ENCODE measurements around the gene CIAO3.
"Not testable (repeated sequence)": the region's sequence is repeated elsewhere in the genome, so short reads cannot be mapped to it uniquely, and the experiment has no call there.

The CIAO3 gene

DNA sequence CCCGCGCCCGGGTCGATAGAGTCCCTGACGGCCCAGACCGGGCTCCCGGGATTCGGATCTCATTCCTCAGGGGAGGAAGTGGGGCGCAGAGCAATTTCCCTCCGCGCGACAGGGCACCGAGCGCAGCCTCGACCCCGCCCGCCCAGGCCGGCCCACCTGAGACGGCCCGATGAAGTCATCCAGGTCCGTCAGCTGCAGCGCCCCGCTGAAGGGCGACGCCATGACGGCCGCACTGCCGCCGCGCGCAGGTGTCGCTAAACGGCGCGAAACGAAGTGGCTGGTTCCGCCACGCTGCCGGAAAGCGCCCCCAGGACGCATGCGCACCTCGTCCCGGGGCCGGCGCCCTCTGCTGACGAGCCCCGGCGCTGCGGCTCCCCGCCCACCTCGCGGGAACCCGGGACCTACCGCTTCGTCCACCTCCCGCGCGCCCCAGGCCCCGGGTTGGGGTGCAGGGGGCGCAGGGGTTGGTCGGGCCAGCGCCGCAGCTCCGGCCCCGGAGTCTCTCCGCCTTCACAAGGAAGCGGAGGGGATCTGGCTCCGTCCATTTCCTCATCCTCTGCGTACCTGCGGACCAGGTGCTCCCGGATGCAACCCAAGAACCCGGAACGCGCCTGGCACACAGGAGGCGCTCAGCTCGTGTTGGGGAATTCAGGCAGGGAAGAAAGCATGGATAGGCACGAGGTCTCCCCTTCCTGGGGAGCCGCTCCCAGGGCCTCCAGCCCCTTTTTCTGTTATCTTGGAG is at the start of gene CIAO3:
TSS of gene CIAO3 (minus strand) at position 234 of the 742 bp plus-strand sequence. CDS start at position 222, 12 bp downstream.
- DNase-seq, result peak; percentile 65 to 86

GRCh38 chr16:790086-790485 is 49.3 kb upstream of the CIAO3 start:
- no peak for DNase-seq

DNA sequence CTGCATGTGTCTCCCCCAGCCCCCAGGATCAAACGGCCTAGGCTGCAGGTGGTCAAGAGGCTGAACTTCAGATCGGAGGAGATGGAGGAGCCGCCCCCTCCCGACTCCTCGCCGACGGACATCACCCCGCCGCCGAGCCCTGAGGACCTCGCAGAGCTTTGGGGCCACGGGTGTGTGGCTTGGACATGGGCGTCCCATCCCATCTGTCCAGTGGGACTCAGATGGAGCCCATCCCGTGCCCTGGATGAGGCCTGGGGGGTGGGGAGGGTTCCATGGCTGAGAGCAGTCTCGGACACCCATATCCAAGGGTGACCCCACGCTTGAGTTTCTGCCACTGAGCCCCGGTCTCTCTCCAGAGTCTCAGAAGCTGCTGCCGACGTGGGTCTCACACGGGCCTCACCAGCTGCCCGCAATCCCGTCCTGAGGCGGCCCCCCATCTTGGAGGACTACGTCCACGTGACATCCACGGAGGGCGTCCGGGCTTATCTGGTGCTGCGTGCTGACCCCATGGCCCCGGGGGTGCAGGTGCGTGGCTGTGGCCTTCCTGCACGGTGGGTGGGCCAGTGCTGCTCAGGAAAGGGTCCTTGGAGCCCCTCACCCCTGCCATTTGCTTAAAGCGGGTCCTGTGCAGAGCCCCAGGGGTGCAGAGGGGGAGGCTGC is 48.5 kb upstream of the CIAO3 start:
- no peak for DNase-seq

DNA sequence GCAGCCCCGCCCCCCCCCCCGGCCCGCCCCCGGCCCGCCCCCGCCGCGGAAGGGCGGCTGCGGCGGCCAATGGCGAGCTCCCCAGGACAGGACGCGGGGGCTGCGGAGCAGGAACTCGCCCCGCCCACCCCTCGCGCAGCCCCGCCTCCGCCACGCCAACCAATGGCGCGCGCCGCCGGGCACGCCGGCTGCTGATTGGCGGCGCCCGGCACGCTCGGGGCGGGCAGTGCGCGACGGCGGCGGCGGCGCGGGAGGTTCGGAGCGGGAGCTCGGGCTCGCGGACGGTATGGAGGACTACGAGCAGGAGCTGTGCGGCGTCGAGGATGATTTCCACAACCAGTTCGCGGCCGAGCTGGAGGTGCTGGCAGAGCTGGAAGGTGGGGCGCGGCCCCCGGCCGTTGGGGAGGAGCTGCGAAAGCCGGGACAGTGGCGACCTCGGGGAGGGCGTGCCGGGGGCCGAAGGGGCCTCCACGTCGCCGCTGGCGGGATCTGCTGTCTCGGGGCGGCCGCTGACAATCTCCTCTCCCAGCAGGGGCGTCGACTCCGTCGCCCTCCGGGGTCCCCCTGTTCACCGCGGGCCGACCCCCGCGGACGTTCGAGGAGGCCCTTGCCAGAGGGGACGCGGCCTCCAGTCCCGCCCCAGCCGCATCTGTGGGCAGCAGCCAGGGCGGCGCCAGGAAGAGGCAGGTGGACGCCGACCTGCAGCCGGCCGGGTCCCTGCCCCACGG is 47.8 kb upstream of the CIAO3 start, which contains the start of gene CHTF18:
TSS of gene CHTF18 (plus strand) at position 222 of the 728 bp plus-strand sequence. CDS start at position 287, 65 bp downstream.
- peak; percentile 75 to 92 for DNase-seq

- peak in 1 of 2 experiments; percentile 43 for DNase-seq
Measured at GRCh38 chr16:787978-788398, 47.2 kb upstream of the CIAO3 start, which contains the start of gene RPUSD1. TSS of gene RPUSD1 (minus strand) at chr16:788381. CDS start at chr16:787737, 644 bp downstream.

- no peak for DNase-seq
Measured at GRCh38 chr16:787321-787966, 46.6 kb upstream of the CIAO3 start.

DNA sequence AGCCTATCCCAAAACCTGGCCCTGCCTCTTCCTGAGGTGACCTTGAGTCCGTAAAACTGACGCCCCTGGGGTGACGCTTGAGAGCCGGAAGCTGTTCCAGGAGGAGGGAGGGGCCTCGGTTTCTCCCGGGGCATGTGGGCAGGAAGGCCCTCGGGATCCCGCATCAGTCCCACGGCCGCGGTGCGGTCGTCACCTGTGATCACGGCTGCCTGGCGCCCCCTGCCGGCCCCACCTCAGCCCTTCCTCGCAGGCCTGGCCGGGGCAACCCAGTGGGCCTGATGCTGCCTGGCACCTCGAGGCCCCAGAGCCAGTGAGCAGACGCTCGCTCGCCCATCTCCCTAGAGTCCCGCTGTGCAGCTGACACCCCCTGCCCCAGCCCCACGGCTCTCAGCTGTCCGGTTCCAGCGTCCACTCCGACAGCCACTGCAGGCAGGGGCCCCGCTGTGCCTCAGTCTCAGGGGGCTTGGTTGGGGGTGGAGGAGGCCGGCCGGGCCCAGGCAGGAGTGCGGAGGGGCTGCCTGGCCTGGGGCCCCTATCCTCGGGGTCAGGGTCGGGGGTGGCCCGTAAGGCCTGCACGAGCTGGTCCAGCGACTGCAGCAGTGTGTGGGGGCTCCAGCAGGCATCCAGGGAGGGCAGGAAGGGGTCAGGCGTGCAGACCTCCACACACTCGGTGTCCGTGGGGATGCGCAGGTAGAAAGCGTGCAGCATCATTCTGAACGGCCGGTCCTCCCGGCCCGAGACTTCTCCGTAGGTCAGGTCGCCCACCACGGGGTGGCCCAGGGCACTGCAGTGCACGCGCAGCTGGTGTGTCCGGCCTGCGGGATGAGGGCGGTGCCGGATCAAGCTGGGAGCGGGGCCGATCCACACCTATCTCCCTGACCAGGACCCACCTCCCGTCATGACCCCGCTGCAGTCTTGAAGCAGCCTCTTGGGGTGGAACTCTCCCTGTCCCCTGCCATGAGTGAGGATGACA is 45.1 kb upstream of the CIAO3 start:
- DNase-seq, result peak in 1 of 2 experiments; percentile 47

DNA sequence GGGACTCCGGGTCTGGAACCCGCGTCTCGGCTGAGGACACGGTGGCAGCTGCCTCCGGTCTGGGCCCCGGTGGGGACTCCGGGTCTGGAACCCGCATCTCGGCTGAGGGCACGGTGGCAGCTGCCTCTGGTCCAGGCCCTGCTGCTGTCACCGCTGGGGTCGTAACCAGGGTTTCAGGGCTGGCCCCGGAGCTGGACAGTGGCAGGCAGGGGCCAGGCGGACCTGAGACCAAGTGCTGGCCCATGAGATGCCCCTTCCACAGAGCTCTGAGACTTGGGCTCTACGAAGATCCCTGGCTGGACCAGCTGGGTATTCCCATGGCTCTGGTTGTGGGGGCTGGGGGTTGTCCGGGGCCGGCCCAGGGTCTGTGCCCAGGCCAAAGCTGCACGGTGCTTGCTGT is 43.6 kb upstream of the CIAO3 start:
- no peak for DNase-seq

DNA sequence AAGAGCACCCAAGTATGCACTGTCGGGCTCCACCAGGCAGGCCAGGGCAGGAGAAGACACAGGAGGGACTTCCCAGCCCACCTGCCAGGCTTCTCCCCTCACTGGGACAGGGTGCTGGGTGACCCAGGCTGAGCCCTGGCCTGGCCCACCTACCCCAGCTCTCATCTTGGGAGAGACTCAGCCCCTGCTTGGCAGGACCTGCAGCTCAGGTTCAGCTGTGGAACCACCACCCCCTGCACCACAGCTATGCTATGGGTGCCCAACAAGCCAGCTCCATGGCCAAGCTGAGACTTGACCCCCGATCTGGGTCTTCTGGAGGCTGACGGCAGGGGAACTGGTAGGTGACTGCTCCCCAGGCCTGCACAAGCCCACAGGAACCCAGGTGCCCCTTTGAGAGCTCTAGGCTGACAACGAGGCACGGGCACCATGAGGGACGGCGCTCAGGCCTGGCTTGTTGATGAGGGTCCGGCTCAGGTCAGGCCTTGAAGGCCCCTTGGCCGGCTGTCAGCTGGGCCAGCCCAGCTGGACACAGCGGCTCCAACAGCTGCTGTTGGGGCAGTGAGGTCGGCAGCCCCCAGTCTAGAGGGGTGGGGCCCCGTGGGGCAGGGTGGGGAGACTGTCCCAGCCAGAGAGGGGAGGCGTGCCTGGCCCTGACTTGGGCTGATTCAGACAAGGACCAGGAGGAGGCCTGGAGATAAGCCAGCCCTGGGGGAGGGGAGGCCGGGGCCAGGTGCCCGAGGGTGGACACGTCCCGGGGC is 42.8 kb upstream of the CIAO3 start:
- no peak for DNase-seq

- DNase-seq, result no peak
Measured at GRCh38 chr16:782766-783403, 42.1 kb upstream of the CIAO3 start.

DNA sequence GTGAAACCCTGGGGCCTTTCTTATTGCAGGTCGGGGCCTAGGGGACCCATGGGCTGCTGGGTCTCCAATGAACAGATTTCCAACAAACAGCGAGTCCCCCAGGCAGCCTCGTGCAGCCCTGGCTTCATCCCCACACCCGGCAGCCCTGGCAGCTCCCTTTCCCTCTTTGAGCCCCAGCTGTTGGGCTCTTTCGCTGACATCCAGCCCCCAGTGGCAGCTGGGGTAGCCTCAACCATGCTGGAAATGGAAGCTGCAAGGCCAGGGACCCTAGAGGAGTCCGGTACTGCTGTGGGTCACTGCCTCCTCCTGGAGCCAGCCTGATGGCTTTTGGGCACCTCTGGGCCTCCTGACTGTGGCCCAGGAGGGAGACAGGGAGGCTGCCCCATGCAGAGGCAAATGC is 41.5 kb upstream of the CIAO3 start:
- peak in 1 of 2 experiments; percentile 34 for DNase-seq

DNA sequence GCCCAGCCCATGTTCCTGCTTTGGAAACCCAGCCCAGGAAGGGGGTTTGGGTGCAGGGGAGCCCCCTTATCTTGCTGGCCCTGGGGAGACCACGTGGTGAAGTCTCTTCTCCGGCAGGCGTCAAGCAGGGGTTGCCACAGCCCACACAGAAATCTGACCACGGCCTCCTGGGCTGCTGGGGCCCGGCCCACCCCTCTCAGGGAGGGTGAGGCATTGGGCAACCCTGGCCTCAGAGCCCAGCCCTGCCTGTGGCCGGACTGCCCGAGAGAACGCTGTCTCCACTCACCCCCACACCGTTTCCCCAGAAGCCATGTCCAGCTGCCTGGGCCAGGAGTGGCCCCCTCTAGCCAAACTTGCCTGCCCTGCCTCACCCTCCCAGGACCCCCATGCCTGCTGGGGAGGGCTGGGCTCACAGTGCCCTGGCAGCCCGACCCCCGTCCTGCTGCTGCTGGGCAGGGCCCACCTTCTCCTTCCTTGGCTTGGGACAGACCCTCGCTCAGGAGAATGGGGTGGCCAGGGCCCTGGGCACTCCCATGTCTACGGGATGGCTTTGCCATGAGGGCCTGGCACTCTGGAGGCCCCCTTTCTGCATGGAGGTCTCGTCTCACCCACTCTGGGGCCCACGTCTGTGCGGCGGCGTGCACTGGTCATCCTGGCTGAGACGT is 40.7 kb upstream of the CIAO3 start:
- DNase-seq, result no peak

- no peak for DNase-seq
Measured at GRCh38 chr16:780296-780695, 39.5 kb upstream of the CIAO3 start.

GRCh38 chr16:779561-779960 is 38.8 kb upstream of the CIAO3 start:
- no peak for DNase-seq

- no peak for DNase-seq
Measured at GRCh38 chr16:778909-779527, 38.2 kb upstream of the CIAO3 start.

DNA sequence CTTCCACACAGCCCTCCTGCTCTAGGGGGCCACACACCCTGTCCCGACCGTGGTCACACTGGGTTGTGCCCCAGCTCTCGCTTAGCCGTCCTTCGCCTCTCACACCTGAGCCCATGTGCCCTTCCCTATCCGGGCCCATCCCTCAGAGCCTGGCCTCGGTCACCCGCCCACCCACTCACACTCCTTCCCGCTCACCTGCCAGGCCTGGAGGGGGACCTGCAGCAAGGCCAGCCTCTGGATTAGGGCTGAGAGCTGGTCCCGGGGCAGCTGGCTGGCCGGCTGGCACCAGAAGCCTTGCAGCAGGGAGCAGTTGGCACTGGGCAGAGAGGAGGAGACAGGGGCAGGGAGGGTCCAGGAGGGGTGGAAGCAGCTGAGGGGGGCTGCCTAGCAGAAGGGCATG is 37.6 kb upstream of the CIAO3 start:
- DNase-seq, result no peak

GRCh38 chr16:777826-778225 is 37.0 kb upstream of the CIAO3 start:
- DNase-seq, result no peak

GRCh38 chr16:776824-777223 is 36.0 kb upstream of the CIAO3 start:
- DNase-seq, result no peak

GRCh38 chr16:776298-776697 is 35.5 kb upstream of the CIAO3 start:
- not testable (repeated sequence) for DNase-seq
